ENCODE data around the gene FBXW11.

Gene FBXW11

GRCh38 chr5:171907725-171908343, 98.6 kb downstream of the FBXW11 start:
- peak; percentile 67 for ATAC-seq (replicated peaks; ENCODE audit: extremely low read depth, poor library complexity, severe bottlenecking)

GRCh38 chr5:171906703-171907590, 99.5 kb downstream of the FBXW11 start:
- H3K9me3 Mint-ChIP-seq: no peaks in the 10 kb centered on the region
- no peak for ATAC-seq (replicated peaks; ENCODE audit: extremely low read depth, poor library complexity, severe bottlenecking)
- no peaks in the 10 kb centered on the region for H3K27me3 Mint-ChIP-seq
- H3K27ac Mint-ChIP-seq (ENCODE audit: low read depth): no peak overlapping the region
- no peak overlapping the region for H3K4me3 Mint-ChIP-seq
- H3K36me3 Mint-ChIP-seq (ENCODE audit: insufficient read depth): peaks cover 8% of the 10 kb centered on the region
- peaks cover 54% of the 10 kb centered on the region for H3K4me1 Mint-ChIP-seq
- DNase-seq (ENCODE audit: low spot score in 2 of 2): no peak

More at GRCh38 chr5:171907725-171908343, 98.6 kb downstream of the FBXW11 start:
- H3K4me1 Mint-ChIP-seq: peaks cover 54% of the 10 kb centered on the region
- no peak overlapping the region for H3K27ac Mint-ChIP-seq (ENCODE audit: low read depth)
- no peaks in the 10 kb centered on the region for H3K27me3 Mint-ChIP-seq
- H3K36me3 Mint-ChIP-seq (ENCODE audit: insufficient read depth): peaks cover 8% of the 10 kb centered on the region
- no peak overlapping the region for H3K4me3 Mint-ChIP-seq
- no peaks in the 10 kb centered on the region for H3K9me3 Mint-ChIP-seq
- DNase-seq (ENCODE audit: low spot score in 2 of 2): peak in 1 of 2 donors; percentile 15

DNA sequence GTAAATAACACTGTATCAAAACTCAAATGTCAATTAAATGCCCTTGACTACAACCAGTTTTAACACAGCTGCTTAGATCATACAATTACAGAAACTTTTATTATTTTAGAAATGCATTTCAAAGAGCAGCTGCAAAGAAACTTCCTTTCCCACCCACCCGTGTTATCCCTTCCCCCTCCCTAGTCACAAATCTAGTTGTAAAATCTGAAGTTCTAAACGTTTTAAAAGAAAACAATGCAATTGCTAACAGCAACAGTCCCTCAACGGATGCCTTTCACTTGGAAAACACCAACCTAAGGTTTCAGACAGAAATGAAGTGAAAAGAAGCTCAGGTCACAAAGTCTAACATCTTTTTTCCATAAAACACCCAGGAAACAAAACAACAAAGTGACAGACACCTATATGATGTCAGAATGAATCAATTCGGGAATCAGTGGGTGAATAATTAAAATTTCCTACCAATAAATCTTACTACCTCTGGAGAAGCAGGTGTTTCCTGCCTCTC, 100.3 kb downstream of the FBXW11 start:
- no peak overlapping the region for H3K4me3 Mint-ChIP-seq
- peaks cover 8% of the 10 kb centered on the region for H3K36me3 Mint-ChIP-seq (ENCODE audit: insufficient read depth)
- ATAC-seq (replicated peaks; ENCODE audit: extremely low read depth, poor library complexity, severe bottlenecking) (no peak), DNase-seq (ENCODE audit: low spot score in 2 of 2) (no peak)
- no peaks in the 10 kb centered on the region for H3K27me3 Mint-ChIP-seq
- H3K27ac Mint-ChIP-seq (ENCODE audit: low read depth): no peak overlapping the region
- H3K4me1 Mint-ChIP-seq: peaks cover 47% of the 10 kb centered on the region
- no peaks in the 10 kb centered on the region for H3K9me3 Mint-ChIP-seq

DNA sequence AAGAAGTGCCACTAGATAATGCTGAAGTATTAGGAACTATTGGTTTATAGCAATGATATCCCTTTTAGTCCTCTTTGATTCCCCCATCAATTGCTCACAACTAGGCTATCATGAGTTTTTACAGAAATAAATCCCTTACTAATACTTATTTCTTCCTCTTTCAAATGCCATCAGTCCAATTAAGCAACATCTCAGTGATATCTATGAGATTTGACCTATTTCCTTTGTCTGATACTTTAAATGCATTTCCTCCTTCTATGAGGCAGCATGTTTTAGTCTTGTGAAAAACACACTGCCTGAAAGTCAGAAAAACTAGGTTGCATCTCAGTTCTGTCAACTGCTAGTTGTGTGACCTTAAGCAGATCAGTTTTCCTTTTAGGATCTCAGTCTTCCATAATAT, 101.6 kb downstream of the FBXW11 start:
- H3K27ac Mint-ChIP-seq (ENCODE audit: low read depth): no peak overlapping the region
- H3K4me1 Mint-ChIP-seq: peaks cover 54% of the 10 kb centered on the region
- H3K9me3 Mint-ChIP-seq: no peaks in the 10 kb centered on the region
- H3K27me3 Mint-ChIP-seq: no peaks in the 10 kb centered on the region
- H3K36me3 Mint-ChIP-seq (ENCODE audit: insufficient read depth): peaks cover 4% of the 10 kb centered on the region
- ATAC-seq (replicated peaks; ENCODE audit: extremely low read depth, poor library complexity, severe bottlenecking): no peak
- no peak for DNase-seq (ENCODE audit: low spot score in 2 of 2)
- H3K4me3 Mint-ChIP-seq: no peak overlapping the region

DNA sequence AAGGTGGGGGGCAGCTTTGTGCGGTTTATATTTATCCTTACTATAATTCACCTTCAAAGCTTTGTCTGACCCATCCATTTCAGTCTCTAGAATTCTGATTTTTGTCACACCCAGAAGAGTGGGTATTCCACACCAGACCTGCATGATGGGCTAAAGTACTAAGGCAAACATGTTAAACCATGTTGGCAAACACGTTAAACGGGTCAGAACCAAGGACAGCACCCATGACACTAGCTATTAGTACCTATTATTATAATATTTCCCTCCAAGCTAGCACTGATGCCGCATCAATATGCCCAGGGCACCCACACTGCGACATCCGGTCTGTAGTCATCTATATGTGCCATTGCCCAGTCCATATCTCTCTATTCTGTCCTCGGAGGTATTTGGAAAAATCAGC, 104.7 kb downstream of the FBXW11 start:
- H3K4me1 Mint-ChIP-seq: peaks cover 49% of the 10 kb centered on the region
- no peaks in the 10 kb centered on the region for H3K9me3 Mint-ChIP-seq
- H3K4me3 Mint-ChIP-seq: no peak overlapping the region
- DNase-seq (ENCODE audit: low spot score in 2 of 2) (no peak), ATAC-seq (replicated peaks; ENCODE audit: extremely low read depth, poor library complexity, severe bottlenecking) (no peak)
- H3K36me3 Mint-ChIP-seq (ENCODE audit: insufficient read depth): peaks cover 9% of the 10 kb centered on the region
- no peaks in the 10 kb centered on the region for H3K27me3 Mint-ChIP-seq
- H3K27ac Mint-ChIP-seq (ENCODE audit: low read depth): no peak overlapping the region

- DNase-seq (ENCODE audit: low spot score in 2 of 2) (no peak), ATAC-seq (replicated peaks; ENCODE audit: extremely low read depth, poor library complexity, severe bottlenecking) (no peak)
- Mint-ChIP-seq H3K4me3 (no peak overlapping the region), H3K27ac (ENCODE audit: low read depth) (peak overlapping the region; percentile 27), H3K27me3 (no peaks in the 10 kb centered on the region), H3K36me3 (ENCODE audit: insufficient read depth) (peaks cover 16% of the 10 kb centered on the region), H3K9me3 (no peaks in the 10 kb centered on the region), H3K4me1 (peaks cover 36% of the 10 kb centered on the region)
Measured at GRCh38 chr5:171899792-171900191, 106.6 kb downstream of the FBXW11 start.

DNA sequence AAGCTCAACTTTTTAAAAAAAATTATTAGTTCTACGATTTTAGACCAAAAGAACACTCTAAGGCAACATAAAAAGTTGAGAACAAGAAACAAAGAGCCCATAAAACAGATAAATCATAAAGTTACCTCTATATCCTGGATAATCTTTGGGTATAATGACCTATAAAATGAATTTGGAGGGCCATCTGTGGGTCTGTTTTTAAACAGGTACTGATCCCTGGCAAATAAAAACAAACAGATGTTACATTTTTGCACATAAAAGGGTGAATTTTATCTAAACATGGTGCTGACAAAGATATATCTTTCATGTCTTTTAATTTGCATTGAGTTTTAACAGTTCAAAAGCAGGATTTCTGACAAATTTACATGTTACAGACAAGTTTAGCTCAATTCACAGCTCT, 107.6 kb downstream of the FBXW11 start:
- Mint-ChIP-seq H3K4me1 (peaks cover 34% of the 10 kb centered on the region), H3K27me3 (no peaks in the 10 kb centered on the region), H3K27ac (ENCODE audit: low read depth) (no peak overlapping the region), H3K9me3 (no peaks in the 10 kb centered on the region), H3K4me3 (no peak overlapping the region), H3K36me3 (ENCODE audit: insufficient read depth) (peaks cover 16% of the 10 kb centered on the region)
- no peak for ATAC-seq (replicated peaks; ENCODE audit: extremely low read depth, poor library complexity, severe bottlenecking)
- no peak for DNase-seq (ENCODE audit: low spot score in 2 of 2)

GRCh38 chr5:171898386-171898785, 108.1 kb downstream of the FBXW11 start:
- Mint-ChIP-seq H3K27me3 (no peaks in the 10 kb centered on the region), H3K4me1 (peaks cover 31% of the 10 kb centered on the region), H3K9me3 (no peaks in the 10 kb centered on the region), H3K36me3 (ENCODE audit: insufficient read depth) (peaks cover 16% of the 10 kb centered on the region), H3K27ac (ENCODE audit: low read depth) (no peak overlapping the region), H3K4me3 (no peak overlapping the region)
- DNase-seq (ENCODE audit: low spot score in 2 of 2) (no peak), ATAC-seq (replicated peaks; ENCODE audit: extremely low read depth, poor library complexity, severe bottlenecking) (no peak)

GRCh38 chr5:171897231-171897630, 109.2 kb downstream of the FBXW11 start:
- peak; percentile 49 for ATAC-seq (replicated peaks; ENCODE audit: extremely low read depth, poor library complexity, severe bottlenecking)
- Mint-ChIP-seq H3K9me3 (no peaks in the 10 kb centered on the region), H3K4me1 (peaks cover 20% of the 10 kb centered on the region), H3K4me3 (no peak overlapping the region), H3K27ac (ENCODE audit: low read depth) (no peak overlapping the region), H3K36me3 (ENCODE audit: insufficient read depth) (peaks cover 16% of the 10 kb centered on the region), H3K27me3 (no peaks in the 10 kb centered on the region)
- DNase-seq (ENCODE audit: low spot score in 2 of 2): no peak

DNA sequence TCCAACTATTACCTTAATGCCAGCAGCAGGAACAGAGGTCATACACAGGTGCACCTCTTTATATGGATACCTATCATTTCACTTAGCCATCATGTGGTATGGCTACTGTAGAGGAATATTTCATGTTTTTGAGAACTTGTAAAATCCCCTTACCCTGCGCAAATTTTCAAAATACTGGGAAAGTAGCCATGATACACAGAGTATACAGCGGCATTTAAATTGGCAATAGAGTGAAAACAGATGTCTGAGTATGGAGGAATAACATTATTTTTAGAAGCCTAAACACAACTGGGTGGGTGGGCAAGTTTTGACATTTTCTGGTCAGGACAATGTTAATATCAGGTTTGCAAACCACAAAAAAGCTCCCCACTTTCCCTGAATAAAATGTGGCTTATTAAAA, 111.4 kb downstream of the FBXW11 start:
- H3K9me3 Mint-ChIP-seq: no peaks in the 10 kb centered on the region
- H3K36me3 Mint-ChIP-seq (ENCODE audit: insufficient read depth): peaks cover 26% of the 10 kb centered on the region
- peaks cover 14% of the 10 kb centered on the region for H3K4me1 Mint-ChIP-seq
- DNase-seq (ENCODE audit: low spot score in 2 of 2) (no peak), ATAC-seq (replicated peaks; ENCODE audit: extremely low read depth, poor library complexity, severe bottlenecking) (no peak)
- peak overlapping the region; percentile 17 for H3K27ac Mint-ChIP-seq (ENCODE audit: low read depth)
- no peaks in the 10 kb centered on the region for H3K27me3 Mint-ChIP-seq
- H3K4me3 Mint-ChIP-seq: no peak overlapping the region

DNA sequence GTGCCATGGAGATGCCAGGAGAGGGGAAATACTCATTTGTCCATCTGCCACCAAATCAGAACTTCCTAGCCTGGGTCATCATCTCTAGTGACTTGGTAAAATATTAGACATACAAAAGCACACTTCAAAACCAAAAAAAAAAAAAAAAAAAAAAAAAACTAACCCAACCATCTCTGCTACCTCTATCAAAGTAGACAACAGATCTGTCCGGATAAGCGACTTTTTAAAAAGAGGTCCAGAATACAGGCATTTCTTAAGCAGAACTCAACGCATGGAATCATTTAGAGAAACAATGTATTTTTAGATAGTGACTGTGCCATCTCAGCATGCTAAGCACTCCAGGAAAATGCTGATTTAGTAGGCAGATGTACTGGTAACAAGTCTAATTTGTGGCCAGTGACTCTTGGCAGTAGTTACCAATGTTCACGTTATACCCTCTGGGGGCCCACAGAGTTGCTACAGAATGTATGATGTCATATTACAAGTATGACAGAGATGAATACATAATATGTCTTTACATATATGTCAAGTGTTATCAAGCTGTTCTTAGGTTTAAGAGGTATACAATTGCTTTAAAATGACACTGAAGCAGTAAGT, 113.0 kb downstream of the FBXW11 start:
- H3K9me3 Mint-ChIP-seq: no peaks in the 10 kb centered on the region
- no peak overlapping the region for H3K27ac Mint-ChIP-seq (ENCODE audit: low read depth)
- DNase-seq (ENCODE audit: low spot score in 2 of 2) (no peak), ATAC-seq (replicated peaks; ENCODE audit: extremely low read depth, poor library complexity, severe bottlenecking) (no peak)
- peaks cover 5% of the 10 kb centered on the region for H3K4me1 Mint-ChIP-seq
- peaks cover 30% of the 10 kb centered on the region for H3K36me3 Mint-ChIP-seq (ENCODE audit: insufficient read depth)
- H3K27me3 Mint-ChIP-seq: no peaks in the 10 kb centered on the region
- no peak overlapping the region for H3K4me3 Mint-ChIP-seq

DNA sequence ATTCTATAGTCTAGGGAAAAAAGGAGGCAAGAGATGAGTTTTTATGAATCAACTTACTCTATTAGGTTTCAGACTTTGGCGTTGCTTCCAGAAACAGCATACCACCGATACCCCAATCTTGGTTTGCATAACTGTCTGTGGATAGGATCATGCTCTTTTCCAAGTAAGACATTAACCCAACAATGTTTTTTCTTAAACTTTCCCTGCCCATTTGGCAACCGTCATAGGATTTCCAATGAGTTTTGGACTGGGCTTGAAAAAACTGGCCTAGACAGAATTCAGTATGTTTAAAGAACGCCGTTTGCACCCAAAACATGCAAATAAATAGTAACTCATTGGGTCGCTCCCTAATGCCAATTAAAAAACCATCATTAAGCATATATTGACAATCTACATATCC, 114.8 kb downstream of the FBXW11 start:
- no peaks in the 10 kb centered on the region for H3K9me3 Mint-ChIP-seq
- H3K27ac Mint-ChIP-seq (ENCODE audit: low read depth): no peak overlapping the region
- H3K4me3 Mint-ChIP-seq: no peak overlapping the region
- peaks cover 29% of the 10 kb centered on the region for H3K36me3 Mint-ChIP-seq (ENCODE audit: insufficient read depth)
- no peak for DNase-seq (ENCODE audit: low spot score in 2 of 2)
- no peaks in the 10 kb centered on the region for H3K27me3 Mint-ChIP-seq
- no peak for ATAC-seq (replicated peaks; ENCODE audit: extremely low read depth, poor library complexity, severe bottlenecking)
- H3K4me1 Mint-ChIP-seq: no peaks in the 10 kb centered on the region

Measured in central memory CD8-positive, alpha-beta T cell (primary cell).